Thyroid gland (tissue), 4 donors: ENCODE measurements around the gene ZBTB17. TPM values are rescaled to one million over a fixed set of nuclear protein-coding genes. Genes with fewer than 3 reads are reported as not detected.
A peak's percentile ranks its signal among the peaks of the same experiment; 100 is the strongest.
"Not testable (repeated sequence)": the region's sequence is repeated elsewhere in the genome, so short reads cannot be mapped to it uniquely, and the experiment has no call there.

Source experiments
- DNase-seq, 2 donors: peaks; one replicate each; pipeline ENCODE4 v3.0.0-alpha.2; 2019
- H3K27ac ChIP-seq, 3 donors: fragments of 200-600 bp; sonication (generic); 1 replicate in 2 of 3; 2 replicates in 1 of 3; pipeline ENCODE4 v1.5.1; 2016 to 2019; ENCODE audit warnings: mild to moderate bottlenecking in 1 of 3, moderate library complexity in 1 of 3
- H3K27me3 ChIP-seq: fragments of 200-600 bp; sonication (generic); one replicate; pipeline ENCODE4 v1.5.1; 2019
- H3K36me3 ChIP-seq, 2 donors: fragments of 200-600 bp; sonication (generic); one replicate each; pipeline ENCODE4 v1.5.1; 2016 to 2019
- H3K4me1 ChIP-seq, 2 donors: fragments of 200-600 bp; sonication (generic); one replicate each; pipeline ENCODE4 v1.5.1; 2017 to 2019
- H3K4me3 ChIP-seq, 3 donors: fragments of 200-600 bp; sonication (generic); replicated peaks in 1 of 3; 1 replicate in 2 of 3; 2 replicates in 1 of 3; pipeline ENCODE4 v1.5.1; 2016; ENCODE audit warnings: mild to moderate bottlenecking in 1 of 3
- H3K9me3 ChIP-seq: fragments of 200-600 bp; sonication (generic); one replicate; pipeline ENCODE4 v1.5.1; 2017
- CTCF ChIP-seq, 6 experiments: fragments of 200-600 bp in 3 of 6; fragments of 450-650 bp in 3 of 6; sonication (generic) in 3 of 6; IDR thresholded peaks; one replicate each; pipeline ENCODE4 v1.5.1; 2016 to 2019; ENCODE audit warnings: antibody characterized with exemption in 6 of 6, mild to moderate bottlenecking in 2 of 6, inconsistent platforms in 1 of 6, moderate library complexity in 1 of 6
- POLR2A ChIP-seq, 2 donors: fragments of 450-650 bp; IDR thresholded peaks; one replicate each; pipeline ENCODE4 v1.6.1; 2017; ENCODE audit warnings: antibody characterized with exemption in 2 of 2, mild to moderate bottlenecking in 2 of 2, moderate library complexity in 1 of 2
- WGBS, 2 donors: methylation state at CpG; one replicate each; pipeline ENCODE4 v1.1.5; 2017; 5-methylcytosine and 5-hydroxymethylcytosine counted together
- intact Hi-C: fragments of 100-400 bp; cut with DNase I; formaldehyde crosslinking; loops from one replicate; pipeline ENCODE4 v1.15.1; 2023
- total RNA-seq, 4 donors: library from RNA; depleted of rRNA; stranded (reverse); fragments of >200 nt; gene quantifications; one replicate each; pipeline ENCODE4 v1.2.3, GENCODE V29; 2016

Gene ZBTB17
- total RNA-seq, 4 donors from 2014 or later, result 31.4 to 52.1 (median 36.1) TPM

GRCh38 chr1:15988856-15989736, 13.2 kb upstream of the ZBTB17 start:
- no peaks in the 10 kb centered on the region for H3K4me1 ChIP-seq
- WGBS, 2 donors, result 90 to 92% methylated on average over 12 to 13 of the region's 13 CpGs
- H3K4me3 ChIP-seq, result no peak overlapping the region
- DNase-seq, result no peak
- intact Hi-C loops, result no loop called here
- no peaks in the 10 kb centered on the region for H3K9me3 ChIP-seq
- no peak overlapping the region for H3K27ac ChIP-seq
- no peaks in the 10 kb centered on the region for H3K27me3 ChIP-seq
- no peaks in the 10 kb centered on the region for H3K36me3 ChIP-seq
- TF ChIP-seq CTCF (IDR thresholded peaks at IDR 0.05) (no peak), POLR2A (IDR thresholded peaks at IDR 0.05) (no peak)

- no peaks in the 10 kb centered on the region for H3K27me3 ChIP-seq
- no peak for DNase-seq
- intact Hi-C loops, result no loop called here
- H3K27ac ChIP-seq, result no peak overlapping the region
- peaks cover 0 to 12% of the 10 kb centered on the region in 2 donors for H3K4me1 ChIP-seq
- TF ChIP-seq CTCF (IDR thresholded peaks at IDR 0.05) (no peak), POLR2A (IDR thresholded peaks at IDR 0.05) (no peak)
- H3K36me3 ChIP-seq, result no peaks in the 10 kb centered on the region
- H3K9me3 ChIP-seq, result no peaks in the 10 kb centered on the region
- no peak overlapping the region for H3K4me3 ChIP-seq
- 69 to 85% methylated on average over 5 of the region's 5 CpGs for WGBS, 2 donors
Observed at GRCh38 chr1:15985611-15986297, 9.9 kb upstream of the ZBTB17 start.

- no peaks in the 10 kb centered on the region for H3K9me3 ChIP-seq
- H3K27ac ChIP-seq, result peak overlapping the region in 1 of 3 donors; percentile 32
- intact Hi-C loops, result no loop called here
- no peak overlapping the region for H3K4me3 ChIP-seq
- H3K27me3 ChIP-seq, result no peaks in the 10 kb centered on the region
- no peak for DNase-seq
- H3K36me3 ChIP-seq, result no peaks in the 10 kb centered on the region
- H3K4me1 ChIP-seq, result peaks cover 0 to 12% of the 10 kb centered on the region in 2 donors
- WGBS, 2 donors, result 15 to 28% methylated on average over 1 of the region's 1 CpG
- TF ChIP-seq POLR2A (IDR thresholded peaks at IDR 0.05) (no peak), CTCF (IDR thresholded peaks at IDR 0.05) (no peak)
Observed at GRCh38 chr1:15983275-15983674, 7.4 kb upstream of the ZBTB17 start.

GRCh38 chr1:15981679-15982078, 5.8 kb upstream of the ZBTB17 start:
- Histone ChIP-seq H3K4me3 (no peak overlapping the region), H3K27ac (no peak overlapping the region), H3K36me3 (no peaks in the 10 kb centered on the region), H3K27me3 (no peaks in the 10 kb centered on the region), H3K4me1 (peaks cover 0 to 12% of the 10 kb centered on the region in 2 donors), H3K9me3 (no peaks in the 10 kb centered on the region)
- TF ChIP-seq CTCF (IDR thresholded peaks at IDR 0.05) (no peak), POLR2A (IDR thresholded peaks at IDR 0.05) (no peak)
- intact Hi-C loops, result no loop called here
- WGBS, 2 donors, result 83 to 92% methylated on average over 3 of the region's 3 CpGs
- DNase-seq, result no peak

GRCh38 chr1:15977947-15978346, 2.0 kb upstream of the ZBTB17 start:
- intact Hi-C loops, H3K36me3 ChIP-seq: not testable (repeated sequence)
- WGBS, 2 donors, result 93 to 95% methylated on average over 4 of the region's 4 CpGs

More at GRCh38 chr1:15977947-15978346, 2.0 kb upstream of the ZBTB17 start:
- not testable (repeated sequence) for H3K9me3 ChIP-seq, H3K27ac ChIP-seq, H3K27me3 ChIP-seq, H3K4me3 ChIP-seq, DNase-seq
- H3K4me1 ChIP-seq, result peaks cover 13 to 14% of the 10 kb centered on the region in 2 donors
